OCI-LY3 (cell line): ENCODE data around the gene MSMP.

Experiments
- CTCF ChIP-seq: fragments of 200-600, 300-600 bp; sonication (generic); IDR thresholded peaks from 2 replicates; pipeline ENCODE4 v1.5.1; 2014; ENCODE audit warnings: antibody characterized with exemption, low read length, low read depth
- EZH2phosphoT487 ChIP-seq: fragments of 200-600 bp; shearing (Covaris generic); IDR thresholded peaks from 2 replicates; pipeline ENCODE4 v1.6.1; 2018; ENCODE audit warnings: antibody characterized with exemption, mixed run types, low read depth

GRCh38 chr9:35749515-35750255, 4.4 kb downstream of the MSMP start:
- TF ChIP-seq CTCF = peak; percentile 14
- no peak for TF ChIP-seq EZH2phosphoT487
